HUES64 (cell line): ENCODE data around the gene ABO.
A peak's percentile ranks its signal among the peaks of the same experiment; 100 is the strongest.
"Not testable (repeated sequence)": the region's sequence is repeated elsewhere in the genome, so short reads cannot be mapped to it uniquely, and the experiment has no call there.

Experiments used
- H3K27ac ChIP-seq: 2 replicates; pipeline ENCODE4 v1.7.0; 2013; ENCODE audit warnings: low read depth, low read length, inconsistent platforms
- H3K27me3 ChIP-seq: 2 replicates; pipeline ENCODE4 v1.6.1; 2013; ENCODE audit warnings: mild to moderate bottlenecking, low read length; ENCODE audit not compliant: insufficient read depth
- H3K36me3 ChIP-seq: 2 replicates; pipeline ENCODE4 v1.6.1; 2013; ENCODE audit warnings: mild to moderate bottlenecking, low read length; ENCODE audit not compliant: insufficient read depth
- H3K4me1 ChIP-seq: 2 replicates; pipeline ENCODE4 v1.6.1; 2013; ENCODE audit warnings: mild to moderate bottlenecking, low read length, moderate library complexity; ENCODE audit not compliant: insufficient read depth
- H3K4me3 ChIP-seq: 2 replicates; pipeline ENCODE4 v1.5.1; 2013; ENCODE audit warnings: mild to moderate bottlenecking, low read length, moderate library complexity
- H3K9ac ChIP-seq: 2 replicates; pipeline ENCODE4 v1.6.1; 2013; ENCODE audit warnings: mild to moderate bottlenecking, low read depth, low read length
- H3K9me3 ChIP-seq: 2 replicates; pipeline ENCODE4 v1.6.1; 2013; ENCODE audit warnings: low read depth, low read length; ENCODE audit not compliant: insufficient read depth
- WGBS: fragments of 150-250, 120-280 bp; methylation state at CpG from one replicate; pipeline ENCODE4 v1.1.7; 2013; ENCODE audit warnings: missing lambda C conversion rate; 5-methylcytosine and 5-hydroxymethylcytosine counted together

Gene ABO

DNA sequence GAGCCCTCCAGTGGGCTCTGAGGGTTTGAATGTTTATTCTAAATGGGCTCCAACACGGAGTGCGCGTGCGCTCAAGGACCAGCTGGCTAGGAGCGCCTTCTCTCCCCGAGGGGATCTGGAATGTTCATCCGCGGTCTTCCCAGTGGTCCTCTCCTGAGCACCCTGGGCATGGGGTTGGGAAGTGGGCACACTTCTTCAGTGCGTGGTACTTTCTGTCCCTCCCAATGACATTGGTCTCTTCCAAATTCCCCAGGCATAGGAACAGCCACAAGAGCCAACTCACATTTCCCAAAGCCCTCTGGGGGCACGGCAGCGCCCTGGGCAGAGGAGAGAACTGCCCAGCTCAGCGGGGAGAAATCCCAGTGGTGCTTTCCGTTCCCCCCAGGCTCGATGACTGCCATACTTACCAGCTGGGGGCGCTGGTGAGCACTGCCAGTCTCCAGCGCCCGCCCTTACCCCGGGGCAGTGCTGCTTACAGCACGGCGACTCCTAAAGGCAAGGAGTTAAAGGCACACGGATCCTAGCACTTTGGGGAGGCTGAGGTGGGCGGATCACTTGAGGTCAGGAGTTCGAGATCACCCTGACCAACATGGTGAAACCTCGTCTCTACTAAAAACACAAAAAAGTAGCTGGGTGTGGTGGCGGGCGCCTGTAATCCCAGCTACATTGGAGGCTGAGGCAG, 36.0 kb downstream of the ABO start:
- 10% methylated on average over 26 of the region's 26 CpGs for WGBS
- H3K9ac ChIP-seq, result no peak overlapping the region
- H3K36me3 ChIP-seq, result no peaks in the 10 kb centered on the region
- H3K9me3 ChIP-seq, result no peaks in the 10 kb centered on the region
- peak overlapping the region; percentile 58 for H3K4me3 ChIP-seq
- peaks cover 21% of the 10 kb centered on the region for H3K27me3 ChIP-seq
- peak overlapping the region; percentile 33; the same call in 1 of the 2 replicates for H3K27ac ChIP-seq
- H3K4me1 ChIP-seq, result no peaks in the 10 kb centered on the region

DNA sequence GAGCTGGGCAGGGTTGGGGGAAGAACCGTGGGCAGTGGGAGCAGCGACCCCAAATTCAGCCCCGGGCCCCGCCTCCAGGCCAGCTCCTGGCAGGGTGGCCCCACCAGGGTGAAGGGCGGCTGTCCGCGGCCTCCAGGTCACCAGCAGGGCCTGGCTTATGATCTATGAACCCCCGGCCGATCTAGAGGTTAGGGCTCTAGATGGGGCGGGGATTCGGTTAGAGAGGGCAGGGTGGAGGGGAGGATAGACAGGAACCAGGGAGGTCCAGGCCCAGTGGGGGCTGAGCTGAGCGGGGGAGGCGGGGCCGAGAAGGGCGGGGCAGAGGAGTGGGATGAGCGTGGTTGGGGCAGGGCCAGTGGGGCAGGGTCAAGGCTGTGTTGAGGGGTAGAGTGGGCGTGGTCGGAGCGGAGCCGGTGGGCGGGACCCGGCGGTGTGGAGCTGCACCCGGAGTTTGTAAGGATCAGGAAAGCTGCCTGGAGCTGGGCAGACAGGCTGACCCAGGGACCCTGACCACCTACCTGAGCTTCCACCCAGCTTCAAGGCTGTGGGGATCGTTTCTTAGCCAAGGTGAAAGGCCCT, 36.6 kb downstream of the ABO start:
- Histone ChIP-seq H3K4me3 (peak overlapping the region; percentile 58), H3K9ac (no peak overlapping the region), H3K27ac (peak overlapping the region; percentile 33; the same call in 1 of the 2 replicates), H3K9me3 (no peaks in the 10 kb centered on the region), H3K27me3 (peaks cover 21% of the 10 kb centered on the region), H3K36me3 (no peaks in the 10 kb centered on the region), H3K4me1 (no peaks in the 10 kb centered on the region)
- 6% methylated on average over 25 of the region's 25 CpGs for WGBS

DNA sequence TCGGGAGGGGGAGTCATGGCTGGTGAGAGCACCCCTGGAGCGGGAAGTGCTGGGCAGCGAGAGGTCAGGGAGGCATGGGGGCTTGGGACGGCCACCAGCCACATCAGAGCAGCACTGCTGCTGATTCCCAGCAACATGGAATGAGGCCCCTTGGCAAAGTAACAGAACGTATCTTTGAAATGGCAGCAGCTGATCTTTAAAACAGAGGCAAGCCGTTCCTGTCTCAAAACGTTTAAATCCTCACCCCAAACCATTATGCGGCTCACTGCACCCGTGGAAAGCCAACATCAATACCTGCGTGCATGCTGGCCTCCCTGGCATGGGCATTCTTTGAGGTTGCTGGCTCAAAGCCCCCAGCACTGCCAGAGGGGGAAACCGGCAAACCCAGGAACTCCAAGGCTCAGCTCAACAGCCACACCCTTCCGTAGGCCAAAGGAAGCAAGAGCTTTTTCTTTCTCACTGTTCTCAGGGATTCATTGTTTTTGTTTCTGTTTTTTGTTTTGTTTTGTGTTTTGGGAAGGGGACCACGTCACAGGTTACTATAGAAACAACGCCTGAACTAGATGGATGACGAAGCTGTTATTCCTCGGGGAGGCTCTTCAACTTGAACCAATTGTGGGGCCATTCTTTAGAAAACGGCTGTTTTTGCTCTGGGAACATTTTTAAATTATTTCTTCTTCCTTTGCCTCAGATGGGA, 37.8 kb downstream of the ABO start:
- Histone ChIP-seq H3K9ac (no peak overlapping the region), H3K4me3 (no peak overlapping the region), H3K27ac (no peak overlapping the region), H3K36me3 (no peaks in the 10 kb centered on the region), H3K27me3 (peaks cover 21% of the 10 kb centered on the region), H3K9me3 (no peaks in the 10 kb centered on the region), H3K4me1 (no peaks in the 10 kb centered on the region)
- WGBS, result 85% methylated on average over 17 of the region's 17 CpGs

DNA sequence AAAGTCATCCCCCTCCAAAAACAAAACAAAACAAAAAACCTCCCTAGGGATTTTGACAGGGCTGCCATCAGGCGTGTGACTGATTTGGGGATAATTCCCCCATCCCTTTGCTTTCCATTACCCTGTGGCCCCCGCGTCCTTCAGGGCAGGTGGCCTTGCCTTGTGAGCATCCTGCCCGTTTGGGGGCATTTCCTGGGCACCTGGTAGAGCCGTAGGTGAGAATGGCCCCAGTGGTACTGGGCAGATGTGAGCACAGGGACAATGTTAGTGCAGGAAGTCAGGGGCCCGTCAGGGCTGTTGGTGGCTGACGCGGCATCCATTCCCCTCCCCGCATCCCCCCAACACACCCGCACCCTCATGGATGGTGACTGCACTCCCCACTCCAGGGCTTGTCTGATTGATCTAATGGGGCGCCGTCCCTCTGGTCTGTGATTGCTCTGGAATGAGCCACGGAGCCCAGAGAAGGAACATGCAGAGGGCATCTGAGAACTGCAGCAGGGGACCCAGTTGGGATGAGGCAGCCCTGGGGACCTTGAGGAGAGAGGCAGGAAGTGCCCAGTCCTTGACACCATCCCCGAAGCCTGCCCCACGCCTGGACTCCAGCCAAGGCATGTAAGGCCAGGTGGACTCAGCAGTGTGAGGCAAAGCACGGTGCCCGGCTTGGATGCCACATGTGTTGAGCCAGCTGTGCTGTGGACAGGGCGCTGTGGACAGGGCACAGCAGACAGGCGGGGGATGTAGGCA, 38.5 kb downstream of the ABO start:
- H3K9ac ChIP-seq, H3K36me3 ChIP-seq, H3K9me3 ChIP-seq, H3K4me3 ChIP-seq, H3K4me1 ChIP-seq, H3K27ac ChIP-seq: not testable (repeated sequence)
- WGBS, result 85% methylated on average over 19 of the region's 19 CpGs
- H3K27me3 ChIP-seq, result peaks cover 21% of the 10 kb centered on the region

DNA sequence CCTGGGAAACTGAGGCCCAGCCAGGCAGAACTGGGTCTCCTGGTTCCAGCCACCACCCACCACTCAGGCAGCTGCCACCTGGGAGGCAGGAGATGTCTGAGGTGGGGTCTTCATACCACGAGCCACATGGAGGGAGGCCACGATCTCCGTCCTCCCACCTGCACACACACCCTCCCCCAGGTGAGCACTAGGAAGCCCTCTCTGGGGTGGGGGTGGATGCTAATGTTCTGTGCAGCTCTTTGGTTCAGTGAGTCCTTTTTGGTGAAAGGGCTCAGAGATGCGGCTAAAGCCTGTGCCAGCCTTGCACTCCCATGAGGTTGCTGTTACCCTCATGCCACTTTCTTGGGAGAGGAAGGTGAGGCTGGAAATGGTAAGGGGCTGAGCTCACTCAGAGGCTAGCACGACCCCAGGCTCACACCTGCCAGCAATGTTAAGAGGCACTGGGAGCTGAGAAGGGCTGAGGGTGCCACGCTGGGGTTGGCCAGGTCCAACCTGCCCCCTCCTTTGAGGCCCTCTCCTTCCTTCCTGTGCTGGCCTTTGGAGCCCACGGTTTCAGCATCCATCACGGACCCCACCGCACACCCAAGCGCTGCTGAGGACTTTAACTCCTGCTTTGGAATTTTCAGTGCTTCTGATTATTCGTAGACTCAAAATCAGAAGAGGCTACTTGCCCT, 39.3 kb downstream of the ABO start:
- WGBS, result 87% methylated on average over 4 of the region's 11 CpGs

DNA sequence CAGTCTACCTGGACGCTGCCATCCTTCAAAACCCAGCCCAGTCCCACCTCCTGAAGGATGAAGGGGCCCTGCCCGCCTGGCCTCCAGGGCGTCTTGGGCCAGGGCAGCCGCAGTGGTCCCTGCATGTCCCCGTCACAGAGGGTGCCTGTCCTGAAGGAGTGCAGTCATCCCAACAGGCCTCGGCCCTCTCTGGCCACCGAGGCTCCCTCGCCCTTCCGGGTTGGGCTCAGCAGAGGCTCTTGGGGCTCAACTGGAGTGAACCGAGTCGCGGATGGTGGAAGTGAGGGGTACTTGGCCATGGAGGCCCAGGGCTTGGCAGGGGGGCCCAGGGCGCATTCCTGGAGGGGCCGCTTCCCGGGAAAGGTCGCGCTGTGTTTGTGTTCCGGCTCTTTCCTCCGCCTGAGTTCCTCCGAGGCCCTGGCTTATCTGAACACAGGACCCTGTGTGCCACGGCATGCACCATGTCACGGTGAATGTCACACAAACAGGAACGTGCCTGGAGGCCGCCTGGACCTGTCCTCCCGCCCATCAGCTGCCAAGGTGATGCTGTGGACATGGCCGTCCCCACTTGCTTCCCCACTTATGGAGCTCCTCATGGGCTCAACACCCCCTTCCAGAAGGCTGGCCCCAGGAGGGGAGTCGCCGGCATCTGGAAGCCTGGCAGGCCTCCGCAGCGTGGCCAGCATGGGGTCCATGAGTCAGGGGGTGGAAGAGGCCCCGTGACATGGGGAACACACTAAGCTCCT, 40.3 kb downstream of the ABO start:
- H3K9ac ChIP-seq, result no peak overlapping the region
- H3K27ac ChIP-seq, result no peak overlapping the region
- H3K4me3 ChIP-seq, result no peak overlapping the region
- 88% methylated on average over 31 of the region's 31 CpGs for WGBS
- peaks cover 21% of the 10 kb centered on the region for H3K27me3 ChIP-seq
- no peaks in the 10 kb centered on the region for H3K4me1 ChIP-seq
- H3K36me3 ChIP-seq, result no peaks in the 10 kb centered on the region
- H3K9me3 ChIP-seq, result no peaks in the 10 kb centered on the region

More for the DNA sequence above, 39.3 kb downstream of the ABO start:
- no peak overlapping the region for H3K4me3 ChIP-seq
- H3K9ac ChIP-seq, result no peak overlapping the region
- H3K27me3 ChIP-seq, result peaks cover 21% of the 10 kb centered on the region
- H3K36me3 ChIP-seq, result no peaks in the 10 kb centered on the region
- no peaks in the 10 kb centered on the region for H3K4me1 ChIP-seq
- H3K9me3 ChIP-seq, result no peaks in the 10 kb centered on the region
- no peak overlapping the region for H3K27ac ChIP-seq

DNA sequence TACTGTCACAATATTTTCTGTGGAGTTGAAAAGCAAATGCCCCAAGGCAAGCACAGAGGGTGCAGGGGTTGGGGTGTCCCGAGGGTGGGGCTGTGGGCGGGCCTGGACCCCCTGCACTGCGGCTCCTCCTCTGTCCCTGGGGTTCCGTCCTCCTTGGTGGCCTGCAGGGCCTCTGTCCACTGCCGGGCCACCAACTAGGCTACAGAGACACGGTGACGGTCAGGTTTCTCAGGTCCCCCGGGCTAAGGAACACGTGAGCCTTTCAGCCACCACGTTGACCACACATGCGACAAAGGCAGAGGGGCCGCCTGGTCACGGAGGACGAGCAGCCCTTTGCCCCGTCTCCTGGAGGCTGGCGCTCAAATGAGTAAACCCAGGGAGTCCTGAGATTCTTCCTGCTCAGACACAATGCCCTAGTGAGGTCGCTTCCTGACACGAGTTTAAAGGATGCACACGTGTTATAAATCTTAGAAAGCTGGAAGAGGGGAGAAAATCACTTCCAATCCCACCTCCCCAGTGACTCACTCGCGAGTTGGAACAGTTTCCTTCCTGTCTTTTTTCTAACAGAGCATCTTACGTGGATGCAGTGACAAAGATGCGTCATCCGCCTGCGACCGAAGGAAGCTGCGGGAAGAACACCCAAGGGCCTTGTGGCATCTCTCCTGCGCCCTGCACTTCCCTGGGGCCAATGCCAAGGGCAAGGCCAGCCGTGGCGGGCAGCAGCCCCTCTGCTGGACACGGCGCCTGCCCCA, 41.1 kb downstream of the ABO start:
- 87% methylated on average over 32 of the region's 32 CpGs for WGBS

DNA sequence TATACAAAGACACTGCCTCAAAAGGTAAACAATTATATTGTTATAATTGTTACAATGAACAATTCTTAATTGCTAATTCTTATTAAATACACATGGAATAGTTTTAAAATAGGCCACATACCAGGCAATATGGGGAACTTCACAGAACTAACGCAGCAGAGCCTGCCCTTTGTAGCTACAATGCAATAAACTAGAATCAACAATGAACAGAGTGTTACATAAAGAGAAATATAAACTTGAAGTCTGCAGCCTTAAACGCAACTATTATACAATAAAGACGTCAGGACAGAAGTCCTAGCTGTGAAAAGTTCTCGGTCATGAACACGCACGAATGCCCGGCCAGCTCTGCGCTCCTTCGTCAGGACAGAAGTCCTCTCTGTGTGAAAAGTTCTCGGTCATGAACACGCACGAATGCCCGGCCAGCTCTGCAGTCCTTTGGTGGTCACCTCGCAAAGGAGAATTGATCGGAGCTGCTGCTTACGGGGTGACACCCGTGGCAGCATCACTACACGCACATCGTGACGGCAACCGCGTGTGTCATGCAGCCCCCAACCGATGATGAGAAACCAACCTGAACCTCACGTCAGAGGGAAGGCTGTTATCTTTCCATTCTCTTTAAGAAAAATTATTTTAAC, 43.0 kb downstream of the ABO start:
- WGBS, result 91% methylated on average over 24 of the region's 24 CpGs
- not testable (repeated sequence) for H3K36me3 ChIP-seq, H3K27me3 ChIP-seq, H3K9ac ChIP-seq, H3K27ac ChIP-seq, H3K9me3 ChIP-seq, H3K4me3 ChIP-seq, H3K4me1 ChIP-seq

More for the DNA sequence above, 41.1 kb downstream of the ABO start:
- H3K4me1 ChIP-seq, result no peaks in the 10 kb centered on the region
- no peak overlapping the region for H3K9ac ChIP-seq
- H3K36me3 ChIP-seq, result no peaks in the 10 kb centered on the region
- no peak overlapping the region for H3K27ac ChIP-seq
- H3K27me3 ChIP-seq, result peaks cover 21% of the 10 kb centered on the region
- H3K4me3 ChIP-seq, result no peak overlapping the region
- no peaks in the 10 kb centered on the region for H3K9me3 ChIP-seq

DNA sequence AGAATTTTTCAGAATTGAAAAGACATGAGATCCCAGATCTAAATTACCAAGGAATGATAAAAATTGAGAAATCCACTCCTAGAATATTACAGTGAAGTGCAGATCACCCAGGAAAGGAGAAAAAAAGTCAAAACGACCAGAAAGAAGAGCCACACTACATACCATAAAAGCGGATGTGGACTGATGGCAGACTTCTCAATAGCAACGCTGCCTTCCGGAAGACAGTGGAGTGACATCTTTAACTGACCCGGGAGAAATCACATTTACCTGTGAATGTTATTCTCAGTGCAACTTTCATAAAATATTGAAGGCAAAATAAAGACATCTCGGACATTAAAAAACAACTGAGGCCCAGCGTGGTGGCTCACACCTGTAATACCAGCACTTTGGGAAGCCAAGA, 44.5 kb downstream of the ABO start:
- H3K9ac ChIP-seq, H3K9me3 ChIP-seq, H3K36me3 ChIP-seq, H3K27me3 ChIP-seq, H3K4me3 ChIP-seq, H3K4me1 ChIP-seq, H3K27ac ChIP-seq: not testable (repeated sequence)
- 86% methylated on average over 7 of the region's 7 CpGs for WGBS
